RWPE1 (cell line): ENCODE measurements around the gene GALNT2.

Source experiments
- CTCF ChIA-PET: fragments of 350-600 bp; sonication (Branson Sonifier 250); formaldehyde crosslinking; extraction: SDS; loops from one replicate; lab custom pipeline; 2021; lab: Yijun Ruan, JAX
- POLR2A ChIA-PET: fragments of 400-600 bp; formaldehyde crosslinking; extraction: SDS; loops from one replicate; lab custom pipeline; 2020; ENCODE audit warnings: antibody characterized with exemption; ENCODE audit not compliant: low non-redundant PET; lab: Yijun Ruan, JAX
- DNase-seq: peaks from one replicate; pipeline ENCODE4 v3.0.0; 2012; ENCODE audit warnings: low spot score
- H3K27ac ChIP-seq: fragments of 450-650 bp; 2 replicates; pipeline ENCODE4 v1.5.1; 2017
- CTCF ChIP-seq: fragments of 450-650 bp; conservative IDR thresholded peaks from 2 replicates; pipeline ENCODE4 v1.5.1; 2017; ENCODE audit warnings: low read depth, mild to moderate bottlenecking

GALNT2 gene

GRCh38 chr1:230066466-230067404, at the start of gene GALNT2:
TSS of gene GALNT2 (plus strand) at chr1:230067238. CDS start at chr1:230067281, 43 bp downstream.
- ChIA-PET CTCF (interaction anchor here (1.0 kb wide), 1 partner anchor 11 kb away, joined by 3 read pairs; no protein-coding TSS in a partner anchor), POLR2A (no interaction called here)
- H3K27ac ChIP-seq, result peak within 1 kb of the TSS; percentile 90
- no peak for TF ChIP-seq CTCF
- peak; percentile 95 for DNase-seq

GRCh38 chr1:230020451-230020850, 46.6 kb upstream of the GALNT2 start:
- POLR2A ChIA-PET, result no interaction called here
- CTCF ChIA-PET, result no interaction called here
- no peak for DNase-seq
- no peak for TF ChIP-seq CTCF
- H3K27ac ChIP-seq, result no peak overlapping the region

- no peak overlapping the region for H3K27ac ChIP-seq
- no peak for DNase-seq
- POLR2A ChIA-PET, result no interaction called here
- TF ChIP-seq CTCF, result no peak
- CTCF ChIA-PET, result interaction anchor here (0.6 to 0.7 kb wide), 2 partner anchors 173 to 876 kb away, joined by 3 read pairs; no protein-coding TSS in a partner anchor
Measured at GRCh38 chr1:230022666-230023380, 44.2 kb upstream of the GALNT2 start.

- POLR2A ChIA-PET, result no interaction called here
- no peak overlapping the region for H3K27ac ChIP-seq
- CTCF ChIA-PET, result interaction anchor here (0.5 kb wide), 1 partner anchor 349 kb away, joined by 3 read pairs; no protein-coding TSS in a partner anchor
- DNase-seq, result no peak
- no peak for TF ChIP-seq CTCF
Measured at GRCh38 chr1:230025686-230026085, 41.4 kb upstream of the GALNT2 start.

- no peak overlapping the region for H3K27ac ChIP-seq
- TF ChIP-seq CTCF, result no peak
- ChIA-PET POLR2A (no interaction called here), CTCF (no interaction called here)
- DNase-seq, result no peak
Measured at GRCh38 chr1:230026139-230026538, 40.9 kb upstream of the GALNT2 start.

- DNase-seq, result no peak
- no peak overlapping the region for H3K27ac ChIP-seq
- TF ChIP-seq CTCF, result no peak
- ChIA-PET CTCF (no interaction called here), POLR2A (no interaction called here)
Measured at GRCh38 chr1:230026572-230026971, 40.5 kb upstream of the GALNT2 start.
